ENCODE data around the gene TPM4.

TPM4 gene

DNA sequence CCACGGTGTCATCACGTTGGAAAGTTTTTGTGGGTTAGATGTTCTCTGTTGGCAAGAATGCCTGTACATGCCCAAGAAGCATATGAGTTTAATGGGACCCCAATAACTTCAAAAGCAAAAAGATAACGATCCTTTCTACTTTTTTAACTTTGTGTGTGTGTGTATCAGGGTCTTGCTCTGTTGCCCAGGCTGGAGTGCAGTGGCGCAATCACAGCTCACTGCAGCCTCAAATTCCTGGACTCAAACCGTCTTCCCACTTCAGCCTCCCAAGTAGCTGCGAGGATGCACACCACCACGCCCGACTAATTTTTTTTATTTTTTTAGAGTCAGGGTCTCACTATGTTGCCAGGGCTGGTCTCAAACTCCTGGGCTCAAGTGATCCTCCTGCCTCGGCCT lies 34.3 kb upstream of the TPM4 start:
- TF ChIP-seq POLR2AphosphoS5 (IDR thresholded peaks at IDR 0.05; ENCODE audit: low read depth, low read length) (no peak), TAF1 (IDR thresholded peaks at IDR 0.05; ENCODE audit: borderline replicate concordance, insufficient read depth, low read length) (no peak)

DNA sequence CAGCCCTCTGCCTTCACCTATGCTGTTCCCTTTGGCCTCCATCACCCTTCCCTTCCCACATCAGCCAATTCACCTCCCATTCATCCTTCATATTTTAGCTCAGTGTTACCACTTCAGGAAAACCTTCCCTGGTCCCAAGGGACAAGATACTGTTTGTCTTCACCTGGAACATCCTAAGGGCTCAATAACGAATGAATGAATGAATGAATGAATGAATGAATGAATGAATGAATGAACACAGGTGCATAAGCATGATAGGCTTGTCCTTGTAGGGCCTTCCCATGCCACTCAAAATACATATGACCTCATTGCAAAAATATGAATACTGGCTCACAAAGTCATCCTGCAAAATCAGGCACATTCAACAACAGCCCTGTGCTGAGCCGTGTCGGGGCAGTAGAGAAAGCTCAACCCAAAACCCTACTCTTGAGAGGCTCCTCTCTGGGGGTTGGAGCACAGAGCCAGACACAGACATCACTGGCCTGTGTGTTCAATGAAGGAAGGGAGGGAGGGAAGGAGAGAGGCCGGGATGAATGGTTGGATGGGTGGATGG lies 33.7 kb upstream of the TPM4 start:
- no peak for TF ChIP-seq FOXP2 (optimal IDR thresholded peaks at IDR 0.05; ENCODE audit: borderline replicate concordance, extremely low read depth, extremely low read length, insufficient read depth)
- no peak for TF ChIP-seq TAF1 (IDR thresholded peaks at IDR 0.05; ENCODE audit: borderline replicate concordance, insufficient read depth, low read length)
- TF ChIP-seq SIN3A (IDR thresholded peaks at IDR 0.05; ENCODE audit: borderline replicate concordance, insufficient read depth, low read length): no peak
- TF ChIP-seq, protein P1, sequence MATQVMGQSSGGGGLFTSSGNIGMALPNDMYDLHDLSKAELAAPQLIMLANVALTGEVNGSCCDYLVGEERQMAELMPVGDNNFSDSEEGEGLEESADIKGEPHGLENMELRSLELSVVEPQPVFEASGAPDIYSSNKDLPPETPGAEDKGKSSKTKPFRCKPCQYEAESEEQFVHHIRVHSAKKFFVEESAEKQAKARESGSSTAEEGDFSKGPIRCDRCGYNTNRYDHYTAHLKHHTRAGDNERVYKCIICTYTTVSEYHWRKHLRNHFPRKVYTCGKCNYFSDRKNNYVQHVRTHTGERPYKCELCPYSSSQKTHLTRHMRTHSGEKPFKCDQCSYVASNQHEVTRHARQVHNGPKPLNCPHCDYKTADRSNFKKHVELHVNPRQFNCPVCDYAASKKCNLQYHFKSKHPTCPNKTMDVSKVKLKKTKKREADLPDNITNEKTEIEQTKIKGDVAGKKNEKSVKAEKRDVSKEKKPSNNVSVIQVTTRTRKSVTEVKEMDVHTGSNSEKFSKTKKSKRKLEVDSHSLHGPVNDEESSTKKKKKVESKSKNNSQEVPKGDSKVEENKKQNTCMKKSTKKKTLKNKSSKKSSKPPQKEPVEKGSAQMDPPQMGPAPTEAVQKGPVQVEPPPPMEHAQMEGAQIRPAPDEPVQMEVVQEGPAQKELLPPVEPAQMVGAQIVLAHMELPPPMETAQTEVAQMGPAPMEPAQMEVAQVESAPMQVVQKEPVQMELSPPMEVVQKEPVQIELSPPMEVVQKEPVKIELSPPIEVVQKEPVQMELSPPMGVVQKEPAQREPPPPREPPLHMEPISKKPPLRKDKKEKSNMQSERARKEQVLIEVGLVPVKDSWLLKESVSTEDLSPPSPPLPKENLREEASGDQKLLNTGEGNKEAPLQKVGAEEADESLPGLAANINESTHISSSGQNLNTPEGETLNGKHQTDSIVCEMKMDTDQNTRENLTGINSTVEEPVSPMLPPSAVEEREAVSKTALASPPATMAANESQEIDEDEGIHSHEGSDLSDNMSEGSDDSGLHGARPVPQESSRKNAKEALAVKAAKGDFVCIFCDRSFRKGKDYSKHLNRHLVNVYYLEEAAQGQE (IDR thresholded peaks at IDR 0.05; ENCODE audit: insufficient read depth in 1 of 2, low read depth in 2 of 2, low read length in 2 of 2): no peak
- no peak for TF ChIP-seq POLR2AphosphoS5 (IDR thresholded peaks at IDR 0.05; ENCODE audit: low read depth, low read length)

DNA sequence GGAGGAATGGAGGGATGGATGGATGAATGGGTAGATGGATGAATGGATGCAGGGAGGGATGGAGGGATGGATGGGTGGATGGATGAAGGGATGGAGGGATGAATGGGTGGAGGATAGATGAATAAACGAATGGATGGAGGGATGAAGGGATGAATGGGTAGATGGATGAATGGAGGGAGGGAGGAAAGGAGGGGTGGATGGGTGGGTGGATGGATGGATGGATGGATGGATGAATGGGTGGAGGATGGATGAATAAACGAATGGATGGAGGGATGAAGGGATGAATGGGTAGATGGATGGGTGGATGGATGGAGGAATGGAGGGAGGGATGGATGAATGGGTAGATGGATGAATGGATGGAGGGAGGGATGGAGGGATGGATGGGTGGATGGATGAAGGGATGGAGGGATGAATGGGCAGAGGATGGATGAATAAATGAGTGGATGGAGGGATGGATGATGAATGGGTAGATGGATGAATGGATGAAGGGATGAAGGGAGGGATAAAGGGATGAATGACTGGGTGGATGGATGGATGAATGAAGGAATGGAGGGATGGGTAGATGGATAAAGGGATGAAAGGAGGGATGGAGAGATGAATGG lies 33.0 kb upstream of the TPM4 start:
- TF ChIP-seq, protein P1 (IDR thresholded peaks at IDR 0.05; ENCODE audit: insufficient read depth in 1 of 2, low read depth in 2 of 2, low read length in 2 of 2): no peak
- TF ChIP-seq SIN3A (IDR thresholded peaks at IDR 0.05; ENCODE audit: borderline replicate concordance, insufficient read depth, low read length): no peak

DNA sequence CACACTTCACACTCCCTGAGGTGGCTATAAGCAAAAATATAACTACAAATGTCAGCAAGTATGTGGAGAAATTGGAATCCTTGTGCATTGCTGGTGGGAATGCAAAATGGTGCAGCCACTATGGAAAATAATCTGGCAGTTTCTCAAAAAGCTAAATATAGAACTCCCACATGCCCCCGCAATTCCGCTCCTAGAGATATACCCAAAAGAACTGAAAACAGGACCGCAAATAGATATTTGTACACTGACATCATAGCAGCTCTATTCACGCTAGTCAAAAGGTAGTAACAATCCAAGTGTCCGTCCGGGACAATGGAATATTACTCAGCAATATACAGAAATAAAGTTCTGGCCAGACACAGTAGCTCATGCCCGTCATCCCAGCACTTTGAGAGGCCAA lies 31.5 kb upstream of the TPM4 start:
- no peak for TF ChIP-seq FOXP2 (optimal IDR thresholded peaks at IDR 0.05; ENCODE audit: borderline replicate concordance, extremely low read depth, extremely low read length, insufficient read depth)

DNA sequence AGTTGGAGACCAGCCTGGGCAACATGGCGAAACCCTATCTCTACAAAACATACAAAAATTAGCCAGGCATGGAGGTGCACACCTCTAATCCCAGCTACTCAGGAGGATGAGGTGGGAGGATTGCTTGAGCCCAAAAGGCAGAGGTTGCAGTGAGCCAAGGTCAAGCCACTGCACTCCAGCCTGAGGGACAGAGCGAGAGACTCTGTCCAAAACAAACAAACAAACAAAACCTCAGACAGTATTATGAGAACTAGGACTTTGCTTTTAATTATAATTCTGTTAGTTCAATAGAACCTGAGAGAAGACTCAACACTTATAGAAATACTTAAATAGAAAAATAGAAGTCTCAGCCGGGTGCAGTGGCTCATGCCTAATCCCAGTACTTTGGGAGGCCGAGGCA lies 31.1 kb upstream of the TPM4 start:
- TF ChIP-seq SIN3A (IDR thresholded peaks at IDR 0.05; ENCODE audit: borderline replicate concordance, insufficient read depth, low read length) (no peak), FOXP2 (optimal IDR thresholded peaks at IDR 0.05; ENCODE audit: borderline replicate concordance, extremely low read depth, extremely low read length, insufficient read depth) (no peak), POLR2AphosphoS5 (IDR thresholded peaks at IDR 0.05; ENCODE audit: low read depth, low read length) (no peak)
- TF ChIP-seq, protein P1 (IDR thresholded peaks at IDR 0.05; ENCODE audit: insufficient read depth in 1 of 2, low read depth in 2 of 2, low read length in 2 of 2): peak in 1 of 2 experiments; percentile 72; a peak in 1 of 4 replicates

DNA sequence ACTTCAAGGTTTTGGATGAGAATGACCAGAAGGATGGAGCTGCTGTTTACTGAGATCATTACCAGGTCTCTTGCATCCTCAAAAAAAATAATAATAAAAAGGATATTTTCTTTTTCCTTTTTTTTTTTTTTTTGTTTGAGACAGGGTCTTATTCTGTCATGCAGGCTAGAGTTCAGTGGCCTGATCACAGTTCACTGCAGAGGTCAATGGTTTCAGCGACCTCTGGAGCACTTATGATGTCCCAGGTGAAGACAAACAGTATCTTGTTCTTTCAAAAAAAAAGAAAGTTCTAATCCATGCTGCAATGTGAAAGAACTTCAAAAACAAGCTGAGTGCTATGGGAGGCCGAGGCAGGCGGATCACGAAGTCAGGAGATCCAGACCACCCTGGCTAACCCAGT lies 30.4 kb upstream of the TPM4 start:
- TF ChIP-seq TAF1 (IDR thresholded peaks at IDR 0.05; ENCODE audit: borderline replicate concordance, insufficient read depth, low read length) (no peak), SIN3A (IDR thresholded peaks at IDR 0.05; ENCODE audit: borderline replicate concordance, insufficient read depth, low read length) (no peak), FOXP2 (optimal IDR thresholded peaks at IDR 0.05; ENCODE audit: borderline replicate concordance, extremely low read depth, extremely low read length, insufficient read depth) (no peak), POLR2AphosphoS5 (IDR thresholded peaks at IDR 0.05; ENCODE audit: low read depth, low read length) (no peak)
- TF ChIP-seq, protein P1 (IDR thresholded peaks at IDR 0.05; ENCODE audit: insufficient read depth in 1 of 2, low read depth in 2 of 2, low read length in 2 of 2): no peak

All from PFSK-1 (cell line).